Pancreas (tissue), 10 donors: ENCODE results near the gene OR8B12. TPM values are rescaled to one million over a fixed set of nuclear protein-coding genes. Genes with fewer than 3 reads are reported as not detected.

Experiments used
- ATAC-seq, 4 donors: fragments of 200-7000 bp; cut with Tn5 transposase; one replicate each; pipeline versions ENCODE4 v1.8.0 to v1.9.1; 2020; ENCODE audit warnings: mild to moderate bottlenecking in 4 of 4, moderate library complexity in 4 of 4
- DNase-seq, 6 donors: peaks; one replicate each; pipeline ENCODE4 v3.0.0-alpha.2; 2020
- FAIRE-seq: peaks from 2 replicates; lab custom pipeline; 2012; peaks lifted over from hg19 to GRCh38; lab: Jason Lieb, UNC
- H3K27ac ChIP-seq, 4 donors: fragments of 200-600 bp; sonication (generic); 1 replicate in 3 of 4; 2 replicates in 1 of 4; pipeline versions ENCODE4 v1.5.0 to v1.8.0; 2020
- H3K27me3 ChIP-seq, 4 donors: fragments of 200-600 bp; one replicate each; pipeline ENCODE4 v1.8.0; 2021
- H3K36me3 ChIP-seq, 3 donors: fragments of 200-600 bp; sonication (generic) in 1 of 3; one replicate each; pipeline versions ENCODE4 v1.5.0 to v1.8.0; 2020 to 2021
- H3K4me1 ChIP-seq, 3 donors: fragments of 200-600 bp; one replicate each; pipeline ENCODE4 v1.8.0; 2021
- H3K4me3 ChIP-seq, 4 donors: fragments of 200-600 bp; sonication (generic) in 2 of 4; one replicate each; pipeline versions ENCODE4 v1.5.0 to v1.8.0; 2020 to 2021
- H3K9me3 ChIP-seq, 4 donors: fragments of 200-600 bp; one replicate each; pipeline ENCODE4 v1.8.0; 2021
- CTCF ChIP-seq, 4 donors: fragments of 200-600 bp; sonication (generic) in 3 of 4; IDR thresholded peaks; one replicate each; pipeline versions ENCODE4 v1.5.0 to v1.8.0; 2021; ENCODE audit warnings: antibody characterized with exemption in 4 of 4
- WGBS, 2 donors: extraction: QIAGEN DNeasy Blood & Tissue Kit; methylation state at CpG; one replicate each; pipeline ENCODE4 v1.1.7; 2013; 5-methylcytosine and 5-hydroxymethylcytosine counted together
- intact Hi-C, 3 donors: fragments of 100-400 bp; cut with DNase I; formaldehyde crosslinking; loops; one replicate each; pipeline versions ENCODE4 v1.11.1 to v1.14.2; 2022
- polyA plus RNA-seq, 2 donors: library from polyadenylated mRNA; stranded (reverse); fragments of 200-250 nt; gene quantifications; one replicate each; pipeline ENCODE4 v1.2.3, GENCODE V29; 2013
- total RNA-seq, 6 donors: library from RNA; stranded (reverse); fragmentation: NEBNext Ultra II Directional in 4 of 6; extraction: Animal tissue kit (Norgen Biotek cat#: 25700) in 4 of 6; gene quantifications; one replicate each; pipeline versions ENCODE4 v1.2.1 to v1.2.4, GENCODE V29; 2021 to 2023
- donor health status: healthy with polysubstance abuse.
- donor health status: DM: no; HTN: no; CAD: no; lungs with moderate emphysema.
- donor health status: DM: no; HTN: no; CAD: no.
- donor health status: control.
- donor health status: control.
- donor health status: Bipolar disorder and iron deficiency.
- donor health status: DM: yes; HTN: yes; CAD: no.
- donor health status: DM: no; HTN: no; CAD: no.
- donor health status: DM: no; HTN: no; CAD: no.
- donor health status: DM: yes; HTN: yes; CAD: no.

The OR8B12 gene
- total and polyA plus RNA-seq, 8 donors, result not detected

GRCh38 chr11:124577716-124578427 lies 34.4 kb upstream of the OR8B12 start:
- TF ChIP-seq CTCF (IDR thresholded peaks at IDR 0.05), result no peak
- DNase-seq (no peak), ATAC-seq (no peak), FAIRE-seq (no peak)
- H3K9me3 ChIP-seq, result no peaks in the 10 kb centered on the region
- WGBS, 2 donors, result 69 to 71% methylated on average over 6 of the region's 6 CpGs
- H3K27ac ChIP-seq, result no peak overlapping the region
- intact Hi-C loops, result no loop called here
- no peak overlapping the region for H3K4me3 ChIP-seq
- peaks cover 0 to 7% (median 1%) of the 10 kb centered on the region in 4 donors for H3K27me3 ChIP-seq
- no peaks in the 10 kb centered on the region for H3K4me1 ChIP-seq
- H3K36me3 ChIP-seq, result no peaks in the 10 kb centered on the region

- peaks cover 0 to 7% (median 2%) of the 10 kb centered on the region in 4 donors for H3K27me3 ChIP-seq
- H3K4me3 ChIP-seq, result no peak overlapping the region
- FAIRE-seq (no peak), ATAC-seq (no peak), DNase-seq (no peak)
- H3K4me1 ChIP-seq, result no peaks in the 10 kb centered on the region
- no peaks in the 10 kb centered on the region for H3K36me3 ChIP-seq
- intact Hi-C loops, result no loop called here
- 62 to 75% methylated on average over 7 of the region's 7 CpGs for WGBS, 2 donors
- no peaks in the 10 kb centered on the region for H3K9me3 ChIP-seq
- no peak for TF ChIP-seq CTCF (IDR thresholded peaks at IDR 0.05)
- no peak overlapping the region for H3K27ac ChIP-seq
These were observed 26.7 kb upstream of the OR8B12 start for GRCh38 chr11:124570160-124570559.

- TF ChIP-seq CTCF (IDR thresholded peaks at IDR 0.05), result no peak
- intact Hi-C loops, result no loop called here
- no peaks in the 10 kb centered on the region for H3K36me3 ChIP-seq
- no peaks in the 10 kb centered on the region for H3K9me3 ChIP-seq
- no peak for ATAC-seq
- H3K27me3 ChIP-seq, result peaks cover 0 to 7% (median 2%) of the 10 kb centered on the region in 4 donors
- H3K4me3 ChIP-seq, result no peak within 1 kb of the TSS
- DNase-seq, result no peak
- no peak for FAIRE-seq
- WGBS, 2 donors, result 49 to 52% methylated on average over 4 of the region's 4 CpGs
- H3K4me1 ChIP-seq, result no peaks in the 10 kb centered on the region
- no peak within 1 kb of the TSS for H3K27ac ChIP-seq
These were observed 26.2 kb upstream of the OR8B12 start, which contains the start of gene OR8A1 for GRCh38 chr11:124569697-124570096. TSS of gene OR8A1 (plus strand) at chr11:124569997. CDS start at chr11:124570120, 123 bp downstream.

- H3K4me3 ChIP-seq, result no peak overlapping the region
- intact Hi-C loops, result no loop called here
- WGBS, 2 donors, result 30 to 50% methylated on average over 2 of the region's 2 CpGs
- TF ChIP-seq CTCF (IDR thresholded peaks at IDR 0.05), result no peak
- H3K27me3 ChIP-seq, result peaks cover 0 to 6% (median 0%) of the 10 kb centered on the region in 4 donors
- no peaks in the 10 kb centered on the region for H3K36me3 ChIP-seq
- no peak for FAIRE-seq
- ATAC-seq, result no peak
- H3K9me3 ChIP-seq, result no peaks in the 10 kb centered on the region
- no peak for DNase-seq
- no peak overlapping the region for H3K27ac ChIP-seq
- H3K4me1 ChIP-seq, result no peaks in the 10 kb centered on the region
These were observed 13.4 kb upstream of the OR8B12 start for GRCh38 chr11:124556828-124557227.

- no peak for FAIRE-seq
These were observed 8.5 kb upstream of the OR8B12 start for GRCh38 chr11:124551987-124552386.

More at GRCh38 chr11:124551987-124552386, 8.5 kb upstream of the OR8B12 start:
- H3K4me3 ChIP-seq, result no peak overlapping the region
- H3K27me3 ChIP-seq, result peaks cover 0 to 5% (median 1%) of the 10 kb centered on the region in 4 donors
- ATAC-seq (no peak), DNase-seq (no peak)
- no peaks in the 10 kb centered on the region for H3K36me3 ChIP-seq
- 67 to 74% methylated on average over 4 of the region's 4 CpGs for WGBS, 2 donors
- H3K27ac ChIP-seq, result no peak overlapping the region
- H3K4me1 ChIP-seq, result no peaks in the 10 kb centered on the region
- TF ChIP-seq CTCF (IDR thresholded peaks at IDR 0.05), result no peak
- intact Hi-C loops, result no loop called here
- no peaks in the 10 kb centered on the region for H3K9me3 ChIP-seq
